Fibroblast of peridontal ligament (primary cell): ENCODE measurements around the gene NAA50.

Experiments
- DNase-seq: peaks from one replicate; pipeline ENCODE4 v3.0.0-alpha.2; 2010; ENCODE audit errors: extremely low read depth

NAA50 gene

GRCh38 chr3:113745756-113746547, at the start of gene NAA50:
Gene NAA50 (minus strand): TSS chr3:113746249. CDS start chr3:113745949, 300 bp downstream.
- peak; percentile 94 for DNase-seq

- DNase-seq = no peak
These were observed 49.6 kb upstream of the NAA50 start for GRCh38 chr3:113795693-113796092.

GRCh38 chr3:113794526-113794925, 48.5 kb upstream of the NAA50 start:
- no peak for DNase-seq

GRCh38 chr3:113791381-113791780, 45.3 kb upstream of the NAA50 start:
- DNase-seq = no peak

GRCh38 chr3:113783980-113784379, 37.9 kb upstream of the NAA50 start:
- DNase-seq = no peak

GRCh38 chr3:113783463-113783862, 37.4 kb upstream of the NAA50 start:
- DNase-seq = peak; percentile 99

- DNase-seq = no peak
These were observed 30.5 kb upstream of the NAA50 start for GRCh38 chr3:113776564-113776963.

GRCh38 chr3:113775516-113775915, 29.5 kb upstream of the NAA50 start:
- no peak for DNase-seq

- DNase-seq = peak; percentile 92
These were observed 27.3 kb upstream of the NAA50 start for GRCh38 chr3:113773381-113773780.

GRCh38 chr3:113771993-113772392, 25.9 kb upstream of the NAA50 start:
- no peak for DNase-seq

- DNase-seq = peak; percentile 93
These were observed 23.5 kb upstream of the NAA50 start for GRCh38 chr3:113769551-113769950.

GRCh38 chr3:113764698-113765097, 18.6 kb upstream of the NAA50 start:
- DNase-seq = no peak

- peak; percentile 69 for DNase-seq
These were observed 12.5 kb upstream of the NAA50 start for GRCh38 chr3:113758389-113759024.

- no peak for DNase-seq
These were observed 8.6 kb upstream of the NAA50 start for GRCh38 chr3:113754494-113755159.

- DNase-seq = no peak
These were observed 7.4 kb upstream of the NAA50 start for GRCh38 chr3:113753376-113753985.

- peak; percentile 41 for DNase-seq
These were observed 5.1 kb upstream of the NAA50 start for GRCh38 chr3:113751141-113751540.

- peak; percentile 26 for DNase-seq
These were observed 1.4 kb upstream of the NAA50 start for GRCh38 chr3:113747283-113748046.

GRCh38 chr3:113746548-113747282, 666 bp upstream of the NAA50 start, which contains the start of gene ATP6V1A:
Gene ATP6V1A (plus strand): TSS chr3:113747035. CDS start chr3:113778754, 31,719 bp downstream.
- peak; percentile 96 for DNase-seq

- peak; percentile 94 for DNase-seq
These were observed 901 bp downstream of the NAA50 start for GRCh38 chr3:113744941-113745755.
